Parathyroid adenoma (tissue), 2 donors: Measurements from ENCODE around the gene ARMC9.

Experiments used
- H2AFZ ChIP-seq: fragments of 300-600 bp; sonication (generic); one replicate; pipeline ENCODE4 v1.7.0; 2017; ENCODE audit warnings: antibody characterized with exemption, mild to moderate bottlenecking
- H3K27ac ChIP-seq: fragments of 300-600 bp; sonication (generic); one replicate; pipeline ENCODE4 v1.7.0; 2017
- H3K27me3 ChIP-seq: fragments of 300-600 bp; sonication (generic); one replicate; pipeline ENCODE4 v1.7.0; 2017; ENCODE audit warnings: low read length; ENCODE audit not compliant: control insufficient read depth, insufficient read depth
- H3K36me3 ChIP-seq: fragments of 300-600 bp; sonication (generic); one replicate; pipeline ENCODE4 v1.7.0; 2017; ENCODE audit warnings: low read length; ENCODE audit not compliant: control insufficient read depth, insufficient read depth
- H3K4me1 ChIP-seq: fragments of 300-600 bp; sonication (generic); one replicate; pipeline ENCODE4 v1.7.0; 2017; ENCODE audit warnings: control low read depth
- H3K4me2 ChIP-seq: fragments of 300-600 bp; sonication (generic); one replicate; pipeline ENCODE4 v1.7.0; 2017; ENCODE audit warnings: low read length
- H3K4me3 ChIP-seq: fragments of 300-600 bp; sonication (generic); one replicate; pipeline ENCODE4 v1.7.0; 2017; ENCODE audit warnings: low read depth, low read length
- H3K79me2 ChIP-seq: fragments of 300-600 bp; sonication (generic); one replicate; pipeline ENCODE4 v1.7.0; 2017; ENCODE audit warnings: control low read depth
- H3K9ac ChIP-seq: fragments of 300-600 bp; sonication (generic); one replicate; pipeline ENCODE4 v1.7.0; 2017; ENCODE audit warnings: mild to moderate bottlenecking
- H3K9me3 ChIP-seq: fragments of 300-600 bp; sonication (generic); one replicate; pipeline ENCODE4 v1.7.0; 2017; ENCODE audit warnings: low read length; ENCODE audit not compliant: control insufficient read depth
- CTCF ChIP-seq: fragments of 300-600 bp; sonication (generic); IDR thresholded peaks from one replicate; pipeline ENCODE4 v1.7.0; 2017; ENCODE audit warnings: antibody characterized with exemption, mild to moderate bottlenecking
- donor health status: primary hyperparathyroidism.

ARMC9 gene

GRCh38 chr2:231223458-231223976 is 25.1 kb downstream of the ARMC9 start:
- Histone ChIP-seq H3K9me3 (no peaks in the 10 kb centered on the region), H3K27me3 (no peaks in the 10 kb centered on the region), H3K4me3 (no peak overlapping the region), H3K27ac (no peak overlapping the region), H3K4me2 (no peak overlapping the region), H3K79me2 (no peaks in the 10 kb centered on the region), H3K4me1 (no peaks in the 10 kb centered on the region), H3K9ac (no peak overlapping the region), H2AFZ (no peak overlapping the region), H3K36me3 (no peaks in the 10 kb centered on the region)
- TF ChIP-seq CTCF: no peak

GRCh38 chr2:231227310-231228162 is 29.1 kb downstream of the ARMC9 start:
- H3K27ac ChIP-seq: no peak overlapping the region
- no peaks in the 10 kb centered on the region for H3K79me2 ChIP-seq
- TF ChIP-seq CTCF: peak; percentile 69
- no peaks in the 10 kb centered on the region for H3K27me3 ChIP-seq
- no peaks in the 10 kb centered on the region for H3K36me3 ChIP-seq
- no peak overlapping the region for H3K4me2 ChIP-seq
- no peak overlapping the region for H2AFZ ChIP-seq
- H3K4me3 ChIP-seq: no peak overlapping the region
- no peaks in the 10 kb centered on the region for H3K4me1 ChIP-seq
- H3K9ac ChIP-seq: no peak overlapping the region
- H3K9me3 ChIP-seq: no peaks in the 10 kb centered on the region

GRCh38 chr2:231228223-231228622 is 29.8 kb downstream of the ARMC9 start:
- Histone ChIP-seq H2AFZ (no peak overlapping the region), H3K36me3 (no peaks in the 10 kb centered on the region), H3K27me3 (no peaks in the 10 kb centered on the region), H3K9ac (no peak overlapping the region), H3K4me2 (no peak overlapping the region), H3K9me3 (no peaks in the 10 kb centered on the region), H3K79me2 (no peaks in the 10 kb centered on the region), H3K27ac (no peak overlapping the region), H3K4me1 (no peaks in the 10 kb centered on the region), H3K4me3 (no peak overlapping the region)
- no peak for TF ChIP-seq CTCF

GRCh38 chr2:231228974-231229529 is 30.6 kb downstream of the ARMC9 start:
- no peak overlapping the region for H3K9ac ChIP-seq
- H3K4me3 ChIP-seq: no peak overlapping the region
- no peak overlapping the region for H2AFZ ChIP-seq
- H3K36me3 ChIP-seq: no peaks in the 10 kb centered on the region
- no peak for TF ChIP-seq CTCF
- no peak overlapping the region for H3K4me2 ChIP-seq
- H3K4me1 ChIP-seq: no peaks in the 10 kb centered on the region
- no peaks in the 10 kb centered on the region for H3K9me3 ChIP-seq
- no peaks in the 10 kb centered on the region for H3K27me3 ChIP-seq
- H3K27ac ChIP-seq: no peak overlapping the region
- no peaks in the 10 kb centered on the region for H3K79me2 ChIP-seq
